ENCODE data around the gene NAALADL2. TPM values are rescaled to one million over a fixed set of nuclear protein-coding genes. Genes with fewer than 3 reads are reported as not detected.

NAALADL2 gene
- total and polyA plus RNA-seq, 9 of the 15 experiments (the other 6 are each of a cell fraction or from before 2014, with no cell fraction given): 0.29 to 1.1 (median 0.79) TPM; not detected in 1

DNA sequence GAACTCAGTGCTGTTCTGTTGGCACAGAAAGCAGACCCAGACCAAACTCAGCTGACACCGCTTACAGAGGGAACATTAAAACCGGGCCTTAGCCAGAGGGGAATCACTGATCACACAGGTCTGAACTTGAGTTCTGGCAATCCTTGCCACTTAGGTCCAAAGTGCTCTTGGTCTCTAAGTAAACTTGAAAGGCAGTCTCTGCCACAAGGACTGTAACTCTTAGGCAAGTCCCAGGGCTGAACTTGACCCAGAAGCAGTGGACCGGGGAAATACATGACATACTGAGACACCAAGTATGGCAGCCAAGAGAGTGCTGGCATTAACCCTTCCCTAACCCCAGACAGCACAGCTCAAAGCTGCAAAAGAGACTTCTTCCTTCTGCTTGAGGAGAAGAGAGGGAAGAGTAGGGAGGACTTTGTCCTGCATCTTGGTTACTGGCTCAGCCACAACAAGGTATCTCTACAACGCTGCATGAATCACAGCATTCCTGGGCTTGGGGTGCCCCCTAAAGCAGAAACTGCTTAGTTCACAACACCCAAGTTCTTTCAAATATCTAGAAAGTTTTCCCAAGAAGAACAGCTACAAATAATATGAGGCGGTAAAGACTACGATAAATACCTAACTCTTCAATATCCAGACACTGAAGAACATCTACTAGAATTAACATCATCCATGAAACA lies 32.5 kb downstream of the NAALADL2 start:
- H3K9ac ChIP-seq (ENCODE audit: insufficient read depth in 1 of 2, low read depth in 2 of 2, low read length in 2 of 2): no peak overlapping the region
- ChIA-PET CTCF (ENCODE audit: low intra/inter-chr PET ratio) (no interaction called here), POLR2A (no interaction called here)
- H3K9me3 ChIP-seq (replicated peaks; ENCODE audit: control insufficient read depth, insufficient read depth, low read depth, low read length): no peaks in the 10 kb centered on the region
- H4K20me1 ChIP-seq (replicated peaks; ENCODE audit: control insufficient read depth, insufficient read depth, low read length): no peaks in the 10 kb centered on the region
- no peaks in the 10 kb centered on the region for H3K27me3 ChIP-seq (ENCODE audit: control insufficient read depth in 2 of 2, insufficient read depth in 2 of 2, low read length in 2 of 2)
- DNase-seq (ENCODE audit: extremely low read depth in 1 of 4, low spot score in 3 of 4) (no peak), ATAC-seq (no peak), FAIRE-seq (no peak)
- no peak for TF ChIP-seq TCFL5 (CRISPR knock-in tag; conservative IDR thresholded peaks at IDR 0.05)
- TF ChIP-seq TEAD4 (IDR thresholded peaks at IDR 0.05; ENCODE audit: low read length): no peak
- no peak for TF ChIP-seq TEAD4 (CRISPR knock-in tag; IDR thresholded peaks at IDR 0.05; ENCODE audit: borderline replicate concordance)
- no peak for TF ChIP-seq IRF2 (CRISPR knock-in tag; IDR thresholded peaks at IDR 0.05)
- no peak for TF ChIP-seq GABPB2 (CRISPR knock-in tag; conservative IDR thresholded peaks at IDR 0.05)
- TF ChIP-seq HDAC6 (IDR thresholded peaks at IDR 0.05; ENCODE audit: low read depth, low read length): no peak
- no peak for TF ChIP-seq ELK3 (CRISPR knock-in tag; IDR thresholded peaks at IDR 0.05)
- TF ChIP-seq IRF1 (CRISPR knock-in tag; IDR thresholded peaks at IDR 0.05; ENCODE audit: borderline replicate concordance): no peak
- TF ChIP-seq SIN3B (IDR thresholded peaks at IDR 0.05; ENCODE audit: low read depth): no peak
- TF ChIP-seq ZNF134 (CRISPR knock-in tag; conservative IDR thresholded peaks at IDR 0.05): no peak
- H2AFZ ChIP-seq (ENCODE audit: low read depth, low read length): no peak overlapping the region
- no peaks in the 10 kb centered on the region for H3K36me3 ChIP-seq (ENCODE audit: control insufficient read depth, insufficient read depth, low read length)
- no peaks in the 10 kb centered on the region for H3K4me1 ChIP-seq (replicated peaks in 1 of 2; ENCODE audit: control insufficient read depth in 2 of 2, insufficient read depth in 2 of 2, low read length in 2 of 2)
- H3K4me2 ChIP-seq (ENCODE audit: insufficient read depth, low read length): no peak overlapping the region
- H3K9me1 ChIP-seq (ENCODE audit: control insufficient read depth, insufficient read depth, low read length): no peaks in the 10 kb centered on the region
- 4% methylated on average over 6 of the region's 6 CpGs for WGBS (ENCODE audit: insufficient coverage, low coverage, missing lambda C conversion rate)
- H3K4me3 ChIP-seq: no peak overlapping the region
- H3K27ac ChIP-seq (ENCODE audit: extremely low read depth, low read depth, low read length): no peak overlapping the region
- in situ Hi-C loops (cut with MboI) (no loop called here), intact Hi-C loops (cut with micrococcal nuclease) (no loop called here)
- no peaks in the 10 kb centered on the region for H3K79me2 ChIP-seq (ENCODE audit: control insufficient read depth, insufficient read depth, low read length)
- no TSS peak for BruUV-seq (replicated peaks)
